Skin epidermis (tissue), 12 donors: ENCODE data around the gene KIF22.
A peak's percentile ranks its signal among the peaks of the same experiment; 100 is the strongest.
"Not testable (repeated sequence)": the region's sequence is repeated elsewhere in the genome, so short reads cannot be mapped to it uniquely, and the experiment has no call there.

Source experiments
- H3K27ac ChIP-seq, 21 experiments: fragments of 200-600 bp; sonication (generic) in 11 of 21; one replicate each; pipeline ENCODE4 v1.5.0; 2020; ENCODE audit warnings: mild to moderate bottlenecking in 3 of 21, inconsistent platforms in 2 of 21, moderate library complexity in 2 of 21
- H3K4me3 ChIP-seq, 7 experiments: fragments of 200-600 bp; sonication (generic) in 2 of 7; one replicate each; pipeline ENCODE4 v1.5.0; 2020; ENCODE audit warnings: inconsistent platforms in 2 of 7, mild to moderate bottlenecking in 2 of 7, moderate library complexity in 1 of 7

KIF22 gene

DNA sequence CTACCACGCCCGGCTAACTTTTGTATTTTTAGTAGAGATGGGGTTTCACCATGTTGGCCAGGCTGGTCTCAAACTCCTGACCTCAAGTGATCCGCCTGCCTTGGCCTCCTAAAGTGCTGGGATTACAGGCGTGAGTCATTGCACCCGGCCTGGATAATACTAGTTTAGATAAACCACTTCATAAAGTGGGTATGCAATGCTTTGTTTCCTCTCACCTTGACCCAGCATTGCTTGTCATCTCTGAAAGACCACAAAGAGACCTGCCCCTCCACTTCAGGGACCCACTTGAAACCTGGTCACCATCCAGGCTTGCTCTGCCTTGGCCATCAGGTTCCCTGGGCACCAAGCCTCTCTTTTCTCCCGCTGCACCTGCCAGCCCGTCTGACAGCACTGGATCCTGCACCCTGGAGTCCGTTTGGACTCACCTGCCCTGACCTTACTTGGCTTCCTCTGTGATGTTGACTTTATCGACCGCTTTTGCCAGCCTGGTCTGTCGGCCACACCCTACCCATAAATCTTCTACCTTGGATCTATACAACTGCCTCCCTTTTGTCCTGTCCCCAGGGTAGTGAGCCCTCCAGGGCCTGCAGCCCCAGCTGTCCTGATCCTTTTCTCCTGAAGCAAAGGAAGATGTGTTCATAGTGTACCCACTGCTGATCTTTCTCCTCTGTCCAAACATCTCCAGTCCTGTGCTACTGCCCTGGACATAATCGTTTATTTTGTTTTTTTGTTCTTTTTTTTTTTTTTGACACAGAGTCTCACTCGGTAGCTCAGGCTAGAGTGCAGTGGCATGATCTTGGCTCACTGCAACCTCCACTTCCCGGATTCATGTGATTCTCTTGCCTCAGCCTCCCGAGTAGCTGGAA, 25.2 kb upstream of the KIF22 start:
- no peak overlapping the region for H3K27ac ChIP-seq
- no peak overlapping the region for H3K4me3 ChIP-seq

DNA sequence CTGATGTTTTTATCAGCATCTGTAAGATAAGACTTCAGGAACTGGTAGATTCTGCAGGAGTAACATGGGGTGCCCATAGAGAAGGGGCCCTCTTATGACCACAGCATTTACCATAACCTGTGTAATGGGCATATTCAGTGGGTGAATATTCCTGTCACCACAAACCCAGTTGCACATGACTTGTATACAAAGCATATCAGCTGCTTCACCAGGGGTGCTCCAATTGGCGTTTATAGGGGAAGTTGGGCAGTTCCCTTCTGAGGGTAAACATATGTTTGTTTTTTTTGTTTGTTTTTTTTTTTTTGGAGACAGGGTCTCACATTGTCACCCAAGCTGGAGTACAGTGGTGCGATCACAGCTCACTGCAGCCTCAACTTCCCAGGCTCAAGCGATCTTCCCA, 24.0 kb upstream of the KIF22 start:
- no peak overlapping the region for H3K27ac ChIP-seq

GRCh38 chr16:29767062-29767461, 23.5 kb upstream of the KIF22 start:
- Histone ChIP-seq H3K27ac (no peak overlapping the region), H3K4me3 (no peak overlapping the region)

More for the DNA sequence above, 24.0 kb upstream of the KIF22 start:
- H3K4me3 ChIP-seq = no peak overlapping the region

- Histone ChIP-seq H3K4me3 (no peak overlapping the region), H3K27ac (no peak overlapping the region)
These were observed 21.0 kb upstream of the KIF22 start for GRCh38 chr16:29769507-29769906.

- no peak overlapping the region for H3K27ac ChIP-seq
These were observed 20.2 kb upstream of the KIF22 start for GRCh38 chr16:29770250-29770929.

DNA sequence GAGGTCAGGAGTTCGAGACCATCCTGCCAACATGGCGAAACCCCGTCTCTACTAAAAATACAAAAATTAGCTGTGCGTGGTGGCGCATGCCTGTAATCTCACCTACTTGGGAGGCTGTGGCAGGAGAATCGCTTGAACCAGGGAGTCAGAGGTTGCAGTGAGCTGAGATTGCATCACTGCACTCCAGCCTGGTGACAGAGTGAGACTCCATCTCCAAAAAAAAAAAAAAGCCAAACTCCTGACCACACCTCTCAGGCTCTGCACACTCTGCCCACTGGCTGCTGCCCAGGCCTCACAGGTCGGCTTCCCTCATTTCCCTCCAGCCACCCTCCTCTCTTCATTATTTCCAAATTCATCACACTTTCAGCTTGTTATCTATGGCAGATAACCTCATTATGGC, 18.2 kb upstream of the KIF22 start:
- not testable (repeated sequence) for H3K27ac ChIP-seq, H3K4me3 ChIP-seq

More at GRCh38 chr16:29770250-29770929, 20.2 kb upstream of the KIF22 start:
- no peak overlapping the region for H3K4me3 ChIP-seq

DNA sequence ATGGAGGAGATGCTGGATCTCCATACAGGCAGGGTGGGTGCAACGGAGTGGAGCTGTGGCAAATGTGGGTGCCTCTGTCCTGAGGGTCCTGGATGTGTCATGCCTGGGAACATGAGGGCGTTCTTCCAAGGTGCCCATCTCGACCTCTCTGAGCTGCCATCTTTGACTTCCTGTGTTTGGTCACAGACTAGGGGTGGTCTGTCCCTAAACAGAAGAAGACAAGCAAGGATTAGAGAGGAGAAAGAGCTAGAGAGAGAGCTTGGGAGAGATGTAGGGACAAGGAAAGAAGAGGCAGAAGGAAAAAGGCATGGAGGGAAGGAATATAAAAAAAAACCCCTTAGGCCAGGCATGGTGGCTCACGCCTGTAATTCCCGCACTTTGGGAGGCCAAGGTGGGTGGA, 15.8 kb upstream of the KIF22 start:
- Histone ChIP-seq H3K27ac (no peak overlapping the region), H3K4me3 (no peak overlapping the region)

DNA sequence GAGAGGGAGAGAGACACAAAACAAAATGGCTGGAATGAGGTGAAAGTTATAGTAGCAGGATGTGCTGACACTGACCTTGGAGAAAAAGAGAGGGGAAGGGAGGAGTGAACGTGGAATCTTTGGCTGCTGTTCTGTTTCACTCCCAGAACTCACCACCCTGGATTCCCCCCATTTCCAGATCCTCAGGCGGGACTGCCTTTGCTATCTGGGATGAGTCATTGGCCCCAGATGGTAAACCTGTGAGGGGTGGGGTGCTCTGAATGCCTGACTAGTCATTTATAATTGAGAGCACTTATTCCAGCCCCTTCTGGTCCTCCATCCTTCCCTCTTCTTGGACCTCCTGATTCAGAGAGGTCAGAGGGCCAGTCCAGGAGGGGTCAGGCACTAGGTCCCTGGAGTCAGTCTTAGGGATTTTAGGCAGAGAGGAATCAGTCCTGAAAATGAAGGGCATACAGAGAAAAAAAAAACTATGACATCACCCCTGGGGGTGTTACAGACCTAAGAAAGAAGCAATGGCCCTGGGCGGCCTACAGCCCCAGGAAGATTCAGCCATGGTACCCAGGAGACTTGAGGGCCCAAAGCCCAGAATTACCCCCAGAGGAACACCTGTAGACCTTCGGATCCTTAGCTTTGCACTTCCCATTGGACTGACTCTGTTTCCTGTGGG, 14.7 kb upstream of the KIF22 start:
- no peak overlapping the region for H3K27ac ChIP-seq
- no peak overlapping the region for H3K4me3 ChIP-seq

DNA sequence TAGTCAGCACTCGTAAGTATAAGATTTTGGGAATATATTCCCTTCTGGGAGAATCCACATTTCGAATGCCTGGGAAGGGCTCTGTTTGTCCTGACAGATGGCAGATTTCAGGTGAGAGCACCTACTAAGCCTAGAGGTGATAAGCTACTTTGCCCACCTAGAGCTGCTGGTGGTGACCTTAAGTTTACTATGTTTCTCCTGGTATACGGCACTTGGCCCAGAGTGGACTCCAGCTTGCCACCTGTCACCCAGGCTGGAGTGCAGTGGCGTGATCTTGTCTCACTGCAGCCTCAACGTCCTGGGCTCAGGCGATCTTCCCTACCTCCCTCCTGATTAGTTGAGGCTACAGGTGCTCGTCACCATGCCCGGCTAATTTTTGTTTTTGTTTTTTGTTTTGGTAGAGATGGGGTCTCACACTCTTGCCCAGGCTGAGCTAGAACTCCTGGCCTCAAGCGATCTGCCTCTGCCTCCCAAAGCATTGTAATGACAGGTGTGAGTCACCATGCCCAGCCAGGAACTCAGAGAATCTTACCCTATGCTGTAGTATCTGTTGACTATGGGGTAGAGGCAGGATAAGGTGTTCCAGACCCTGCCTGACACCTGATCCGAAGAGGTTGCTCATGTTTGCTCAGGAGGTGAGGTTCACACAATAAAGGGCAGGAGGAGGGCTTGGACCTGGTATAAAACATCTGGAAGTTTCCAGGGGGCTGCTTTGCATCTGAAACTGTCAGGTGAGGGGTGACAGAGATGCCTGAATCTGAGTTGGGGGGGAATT, 12.8 kb upstream of the KIF22 start, which contains the start of gene ZG16:
TSS of gene ZG16 (plus strand) at position 681 of the 775 bp plus-strand sequence. CDS start 1,011 bp downstream, outside the sequence.
- no peak within 1 kb of the TSS for H3K4me3 ChIP-seq
- no peak within 1 kb of the TSS for H3K27ac ChIP-seq

DNA sequence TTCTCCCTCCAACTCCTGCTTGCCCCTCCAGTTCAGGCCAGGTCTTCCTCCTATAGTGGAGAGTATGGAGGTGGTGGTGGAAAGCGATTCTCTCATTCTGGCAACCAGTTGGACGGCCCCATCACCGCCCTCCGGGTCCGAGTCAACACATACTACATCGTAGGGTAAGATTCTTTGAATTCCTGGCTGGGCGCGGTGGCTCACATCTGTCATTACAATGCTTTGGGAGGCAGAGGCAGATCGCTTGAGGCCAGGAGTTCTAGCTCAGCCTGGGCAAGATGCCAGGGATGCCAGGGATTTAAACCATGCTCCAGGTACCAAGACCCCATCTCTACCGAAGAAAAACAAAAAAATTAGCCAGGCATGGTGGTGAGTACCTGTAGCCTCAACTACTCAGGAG, 11.1 kb upstream of the KIF22 start:
- no peak overlapping the region for H3K4me3 ChIP-seq
- no peak overlapping the region for H3K27ac ChIP-seq

GRCh38 chr16:29783094-29783953, 7.2 kb upstream of the KIF22 start:
- not testable (repeated sequence) for H3K4me3 ChIP-seq, H3K27ac ChIP-seq

DNA sequence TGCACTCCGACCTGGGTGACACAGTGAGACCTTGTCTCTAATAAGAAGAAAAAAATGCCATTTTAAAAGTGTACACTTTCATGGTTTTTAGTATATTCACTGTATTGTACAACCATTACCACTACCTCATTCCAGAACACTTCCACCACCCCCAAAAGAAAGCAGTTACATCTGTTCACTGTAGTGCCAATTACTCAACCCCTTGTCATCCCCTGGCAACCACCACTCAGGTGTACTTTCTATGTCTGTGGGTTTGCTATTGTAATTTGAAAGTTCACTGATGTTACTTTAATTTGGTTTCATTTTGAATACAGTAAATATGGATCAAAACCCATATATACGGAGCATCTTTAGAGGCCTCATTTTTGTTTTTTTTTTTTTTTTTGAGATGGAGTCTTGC, 6.4 kb upstream of the KIF22 start:
- no peak overlapping the region for H3K27ac ChIP-seq
- H3K4me3 ChIP-seq = no peak overlapping the region

- Histone ChIP-seq H3K4me3 (peak overlapping the region in 3 of 7 experiments; percentile 6 to 16 (median 7)), H3K27ac (peak overlapping the region in 4 of 21 experiments; percentile 19 to 58 (median 38))
These were observed 5.5 kb upstream of the KIF22 start for GRCh38 chr16:29784901-29785500.

- not testable (repeated sequence) for H3K27ac ChIP-seq, H3K4me3 ChIP-seq
These were observed 3.4 kb upstream of the KIF22 start for GRCh38 chr16:29787155-29787554.

DNA sequence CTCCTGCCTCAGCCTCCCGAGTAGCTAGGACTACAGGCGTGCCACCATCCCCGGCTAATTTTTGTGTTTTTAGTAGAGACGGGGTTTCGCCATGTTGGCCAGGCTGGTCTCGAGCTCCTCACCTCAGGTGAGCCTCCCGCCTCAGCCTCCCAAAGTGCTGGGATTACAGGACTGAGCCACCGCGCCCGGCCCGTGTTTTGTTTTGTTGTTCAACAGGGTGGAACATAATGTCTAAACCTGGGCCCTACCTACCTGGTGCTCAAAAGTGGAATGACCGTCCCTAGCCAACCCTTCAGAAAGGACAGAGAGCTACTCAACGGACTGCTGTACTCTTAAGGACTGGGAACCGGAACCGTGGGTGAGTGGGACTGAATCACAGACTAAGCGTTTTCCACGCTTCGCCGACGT, 772 bp upstream of the KIF22 start:
- Histone ChIP-seq H3K4me3 (peak overlapping the region; percentile 69 to 89 (median 82)), H3K27ac (peak overlapping the region; percentile 23 to 99 (median 89))

- H3K4me3 ChIP-seq = peak overlapping the region; percentile 69 to 89 (median 82)
- peak overlapping the region in 20 of 21 experiments; percentile 2 to 99 (median 81) for H3K27ac ChIP-seq
These were observed 646 bp downstream of the KIF22 start for GRCh38 chr16:29790949-29791844.
